Activated naive CD4-positive, alpha-beta T cell treated with anti-CD3 and anti-CD28 coated beads, Interleukin-2, amount 50 U/mL, for 72 hours (primary cell): Measurements from ENCODE around the gene ANXA6. TPM values are rescaled to one million over a fixed set of nuclear protein-coding genes. Genes with fewer than 3 reads are reported as not detected.

ENCODE experiments used
- ATAC-seq, 2 donors: fragments of 150-1000 bp; cut with Tn5 transposase; 2 replicates each; pipeline ENCODE4 v1.10.0; 2021; ENCODE audit warnings: mild to moderate bottlenecking in 2 of 2, moderate library complexity in 2 of 2
- DNase-seq, 2 donors: peaks; one replicate each; pipeline ENCODE4 v3.0.0; 2021 to 2022; ENCODE audit warnings: low spot score in 2 of 2
- H3K27ac Mint-ChIP-seq, 2 donors: one replicate each; pipeline ENCODE4 v1.8.0; 2022; ENCODE audit warnings: mild to moderate bottlenecking in 2 of 2, mixed read lengths in 2 of 2
- H3K36me3 Mint-ChIP-seq, 2 donors: one replicate each; pipeline ENCODE4 v1.8.0; 2022; ENCODE audit warnings: mixed read lengths in 2 of 2
- H3K9me3 Mint-ChIP-seq, 2 donors: one replicate each; pipeline ENCODE4 v1.8.0; 2022; ENCODE audit warnings: mixed read lengths in 2 of 2
- total RNA-seq, 2 donors: library from RNA; stranded (reverse); gene quantifications; one replicate each; pipeline ENCODE4 v1.2.3, GENCODE V29; 2022

ANXA6 gene
- total RNA-seq, 2 donors from 2014 or later, result 282 to 356 TPM

GRCh38 chr5:151146061-151146460 is 11.5 kb downstream of the ANXA6 start:
- Mint-ChIP-seq H3K9me3 (no peaks in the 10 kb centered on the region), H3K36me3 (peaks cover 13 to 44% of the 10 kb centered on the region in 2 donors), H3K27ac (peak overlapping the region in 1 of 2 donors; percentile 56)
- ATAC-seq (no peak), DNase-seq (no peak)

GRCh38 chr5:151144922-151145321 is 12.7 kb downstream of the ANXA6 start:
- DNase-seq (no peak), ATAC-seq (no peak)
- peaks cover 13 to 48% of the 10 kb centered on the region in 2 donors for H3K36me3 Mint-ChIP-seq
- H3K9me3 Mint-ChIP-seq, result no peaks in the 10 kb centered on the region
- no peak overlapping the region for H3K27ac Mint-ChIP-seq

GRCh38 chr5:151144275-151144674 is 13.3 kb downstream of the ANXA6 start:
- peak overlapping the region in 1 of 2 donors; percentile 1 for H3K27ac Mint-ChIP-seq
- ATAC-seq, result no peak
- DNase-seq, result no peak
- H3K9me3 Mint-ChIP-seq, result no peaks in the 10 kb centered on the region
- peaks cover 15 to 51% of the 10 kb centered on the region in 2 donors for H3K36me3 Mint-ChIP-seq

GRCh38 chr5:151143645-151144044 is 13.9 kb downstream of the ANXA6 start:
- no peaks in the 10 kb centered on the region for H3K9me3 Mint-ChIP-seq
- H3K36me3 Mint-ChIP-seq, result peaks cover 21 to 51% of the 10 kb centered on the region in 2 donors
- DNase-seq (no peak), ATAC-seq (no peak)
- peak overlapping the region in 1 of 2 donors; percentile 1 for H3K27ac Mint-ChIP-seq

- Mint-ChIP-seq H3K27ac (no peak overlapping the region), H3K36me3 (peaks cover 21 to 51% of the 10 kb centered on the region in 2 donors)
These were observed 14.6 kb downstream of the ANXA6 start for GRCh38 chr5:151142933-151143332.

GRCh38 chr5:151141535-151141934 is 16.0 kb downstream of the ANXA6 start:
- Mint-ChIP-seq H3K9me3 (no peaks in the 10 kb centered on the region), H3K36me3 (peaks cover 27 to 53% of the 10 kb centered on the region in 2 donors), H3K27ac (peak overlapping the region; percentile 64 to 89)
- ATAC-seq (peak; percentile 84 to 97), DNase-seq (peak; percentile 47 to 74)

More at GRCh38 chr5:151142933-151143332, 14.6 kb downstream of the ANXA6 start:
- no peak for ATAC-seq
- no peak for DNase-seq
- no peaks in the 10 kb centered on the region for H3K9me3 Mint-ChIP-seq

GRCh38 chr5:151140686-151141459 is 16.7 kb downstream of the ANXA6 start:
- DNase-seq (no peak), ATAC-seq (no peak)
- Mint-ChIP-seq H3K27ac (peak overlapping the region; percentile 64 to 89), H3K9me3 (no peaks in the 10 kb centered on the region), H3K36me3 (peaks cover 31 to 56% of the 10 kb centered on the region in 2 donors)

GRCh38 chr5:151139646-151140045 is 17.9 kb downstream of the ANXA6 start:
- peak overlapping the region in 1 of 2 donors; percentile 84 for H3K27ac Mint-ChIP-seq
- H3K36me3 Mint-ChIP-seq, result peaks cover 36 to 62% of the 10 kb centered on the region in 2 donors
- ATAC-seq, result no peak
- no peak for DNase-seq
- no peaks in the 10 kb centered on the region for H3K9me3 Mint-ChIP-seq

GRCh38 chr5:151139015-151139414 is 18.6 kb downstream of the ANXA6 start:
- Mint-ChIP-seq H3K27ac (peak overlapping the region in 1 of 2 donors; percentile 84), H3K9me3 (no peaks in the 10 kb centered on the region), H3K36me3 (peaks cover 36 to 68% of the 10 kb centered on the region in 2 donors)
- DNase-seq (no peak), ATAC-seq (peak in 1 of 2 donors; percentile 6)

- Mint-ChIP-seq H3K9me3 (no peaks in the 10 kb centered on the region), H3K36me3 (peaks cover 36 to 72% of the 10 kb centered on the region in 2 donors), H3K27ac (peak overlapping the region in 1 of 2 donors; percentile 62)
- no peak for DNase-seq
- no peak for ATAC-seq
These were observed 19.5 kb downstream of the ANXA6 start for GRCh38 chr5:151138114-151138513.

GRCh38 chr5:151137067-151137825 is 20.3 kb downstream of the ANXA6 start:
- no peak for ATAC-seq
- Mint-ChIP-seq H3K27ac (peak overlapping the region; percentile 51 to 53), H3K9me3 (no peaks in the 10 kb centered on the region), H3K36me3 (peaks cover 38 to 76% of the 10 kb centered on the region in 2 donors)
- no peak for DNase-seq

GRCh38 chr5:151134228-151134627 is 23.4 kb downstream of the ANXA6 start:
- Mint-ChIP-seq H3K27ac (peak overlapping the region; percentile 27 to 73), H3K9me3 (no peaks in the 10 kb centered on the region), H3K36me3 (peaks cover 47 to 83% of the 10 kb centered on the region in 2 donors)
- ATAC-seq, result no peak
- DNase-seq, result no peak

- ATAC-seq (no peak), DNase-seq (no peak)
- no peaks in the 10 kb centered on the region for H3K9me3 Mint-ChIP-seq
- peaks cover 34 to 78% of the 10 kb centered on the region in 2 donors for H3K36me3 Mint-ChIP-seq
- H3K27ac Mint-ChIP-seq, result no peak overlapping the region
These were observed 24.6 kb downstream of the ANXA6 start for GRCh38 chr5:151132963-151133362.

GRCh38 chr5:151130922-151131891 is 26.4 kb downstream of the ANXA6 start:
- no peak for DNase-seq

GRCh38 chr5:151130235-151130921 is 27.2 kb downstream of the ANXA6 start:
- H3K27ac Mint-ChIP-seq, result peak overlapping the region; percentile 62 to 78
- no peak for DNase-seq
- H3K36me3 Mint-ChIP-seq, result peaks cover 21 to 74% of the 10 kb centered on the region in 2 donors
- H3K9me3 Mint-ChIP-seq, result no peaks in the 10 kb centered on the region
- ATAC-seq, result no peak

More at GRCh38 chr5:151130922-151131891, 26.4 kb downstream of the ANXA6 start:
- Mint-ChIP-seq H3K9me3 (no peaks in the 10 kb centered on the region), H3K27ac (peak overlapping the region; percentile 78 to 94), H3K36me3 (peaks cover 27 to 74% of the 10 kb centered on the region in 2 donors)
- ATAC-seq, result peak; percentile 43 to 72
